ENCODE results near the gene SEC11A. TPM values are rescaled to one million over a fixed set of nuclear protein-coding genes. Genes with fewer than 3 reads are reported as not detected.

SEC11A gene
- total RNA-seq, 1 donor from 2014 or later: 205 TPM

DNA sequence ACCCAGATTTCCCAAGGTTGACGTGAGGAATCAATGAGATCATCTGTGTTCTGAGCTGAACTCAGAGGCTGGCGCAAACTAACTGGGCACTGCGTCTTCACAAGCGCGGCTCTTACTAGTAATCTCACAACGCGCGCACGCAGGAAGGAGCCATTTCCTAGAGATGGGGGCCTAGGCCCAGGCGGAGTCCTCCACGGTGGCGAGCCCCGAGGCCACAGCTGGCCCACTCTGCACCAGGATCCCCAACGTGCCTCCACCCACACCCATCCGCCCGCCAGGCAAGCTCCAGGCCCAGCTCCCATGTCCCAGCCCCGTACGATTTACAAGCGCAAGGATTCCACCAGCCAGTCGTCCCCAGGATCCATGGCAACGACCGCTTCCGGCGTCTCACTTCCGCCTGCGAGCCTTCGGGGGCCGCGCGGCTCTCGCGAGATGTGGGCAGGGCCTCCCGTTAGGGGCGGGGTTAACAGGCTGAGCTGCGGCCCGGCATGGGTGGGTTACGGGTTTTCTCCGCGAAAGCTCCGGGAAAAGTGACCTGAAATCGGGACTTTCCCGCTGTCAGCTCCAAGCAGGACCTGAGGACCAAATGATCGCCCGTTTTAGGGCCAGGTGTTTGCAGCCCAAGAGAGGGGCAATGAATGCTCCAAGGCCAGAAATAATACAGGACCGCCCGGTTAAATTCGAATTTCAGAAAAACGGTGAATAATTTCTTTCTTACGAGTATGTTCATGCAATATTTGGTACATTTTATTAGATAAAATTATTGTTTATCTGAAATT lies 61.8 kb downstream of the SEC11A start, which contains the start of gene WDR73:
WDR73 (minus strand) TSS at position 374 of the 779 bp plus-strand sequence; CDS start at position 365, 9 bp downstream.
- DNase-seq (peak; percentile 97), ATAC-seq (peak; percentile 93 to 95)
- no peaks in the 10 kb centered on the region for H3K27me3 ChIP-seq (ENCODE audit: low read depth)
- H3K36me3 ChIP-seq: peaks cover 34% of the 10 kb centered on the region
- TF ChIP-seq CTCF (IDR thresholded peaks at IDR 0.05): no peak
- intact Hi-C loops (cut with DNase I): no loop called here
- peak within 1 kb of the TSS; percentile 89 for H3K27ac ChIP-seq
- H3K4me3 ChIP-seq: peak within 1 kb of the TSS; percentile 93
- peaks cover 47% of the 10 kb centered on the region for H3K4me1 ChIP-seq
- H3K9me3 ChIP-seq: no peaks in the 10 kb centered on the region

GRCh38 chr15:84653584-84653909 lies 62.4 kb downstream of the SEC11A start:
- no peaks in the 10 kb centered on the region for H3K27me3 ChIP-seq (ENCODE audit: low read depth)
- peak in 1 of 2 donors; percentile 0 for ATAC-seq
- H3K36me3 ChIP-seq: peaks cover 40% of the 10 kb centered on the region
- no peak for DNase-seq
- TF ChIP-seq CTCF (IDR thresholded peaks at IDR 0.05): no peak
- peaks cover 52% of the 10 kb centered on the region for H3K4me1 ChIP-seq
- H3K27ac ChIP-seq: peak overlapping the region; percentile 89
- peak overlapping the region; percentile 93 for H3K4me3 ChIP-seq
- intact Hi-C loops (cut with DNase I): no loop called here
- H3K9me3 ChIP-seq: no peaks in the 10 kb centered on the region

DNA sequence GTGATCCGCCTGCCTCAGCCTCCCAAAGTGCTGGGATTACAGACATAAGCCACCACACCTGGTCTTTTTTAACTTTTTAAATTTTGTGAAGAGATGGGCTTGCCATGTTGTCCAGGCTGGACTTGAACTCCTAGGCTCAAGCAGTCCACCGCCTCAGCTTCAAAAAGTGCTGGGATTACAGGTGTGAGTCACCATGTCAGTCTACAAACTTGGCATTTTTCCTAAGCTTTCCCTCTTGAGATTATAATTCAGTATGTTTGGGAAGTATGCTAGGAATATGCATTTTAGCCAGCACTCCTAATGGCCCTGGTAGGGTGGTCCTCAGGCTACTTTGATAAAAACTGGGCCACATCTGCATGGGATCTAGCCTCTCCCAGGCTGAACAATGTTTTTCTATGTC lies 66.2 kb downstream of the SEC11A start:
- Histone ChIP-seq H3K27me3 (ENCODE audit: low read depth) (no peaks in the 10 kb centered on the region), H3K27ac (no peak overlapping the region), H3K4me1 (peaks cover 40% of the 10 kb centered on the region), H3K36me3 (peaks cover 78% of the 10 kb centered on the region), H3K9me3 (no peaks in the 10 kb centered on the region), H3K4me3 (no peak overlapping the region)
- TF ChIP-seq CTCF (IDR thresholded peaks at IDR 0.05): no peak
- intact Hi-C loops (cut with DNase I): no loop called here
- DNase-seq: no peak
- ATAC-seq: no peak

DNA sequence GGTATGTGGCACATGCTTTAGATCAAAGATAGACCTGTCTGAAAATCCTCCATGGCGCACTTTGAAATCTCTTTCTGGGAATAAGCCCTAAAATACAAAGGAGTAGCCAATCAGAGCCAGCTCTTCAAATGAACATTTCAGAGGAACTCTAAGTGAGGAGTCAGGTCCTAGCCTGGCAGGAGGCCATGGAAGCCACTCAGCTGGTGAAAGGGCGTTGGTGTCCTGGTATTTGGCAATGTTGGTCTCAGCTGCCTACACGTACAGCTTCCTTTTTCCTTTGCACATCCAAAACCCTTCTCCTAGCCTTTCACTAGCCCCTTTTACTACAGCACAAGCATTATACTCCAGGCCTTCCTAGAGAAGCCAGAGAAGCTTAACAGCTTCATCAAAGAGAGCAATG lies 67.4 kb downstream of the SEC11A start:
- H3K36me3 ChIP-seq: peaks cover 90% of the 10 kb centered on the region
- H3K9me3 ChIP-seq: no peaks in the 10 kb centered on the region
- no peak overlapping the region for H3K27ac ChIP-seq
- ATAC-seq (peak; percentile 67 to 70), DNase-seq (peak; percentile 82)
- no peak overlapping the region for H3K4me3 ChIP-seq
- H3K27me3 ChIP-seq (ENCODE audit: low read depth): no peaks in the 10 kb centered on the region
- intact Hi-C loops (cut with DNase I): no loop called here
- no peak for TF ChIP-seq CTCF (IDR thresholded peaks at IDR 0.05)
- peaks cover 35% of the 10 kb centered on the region for H3K4me1 ChIP-seq

DNA sequence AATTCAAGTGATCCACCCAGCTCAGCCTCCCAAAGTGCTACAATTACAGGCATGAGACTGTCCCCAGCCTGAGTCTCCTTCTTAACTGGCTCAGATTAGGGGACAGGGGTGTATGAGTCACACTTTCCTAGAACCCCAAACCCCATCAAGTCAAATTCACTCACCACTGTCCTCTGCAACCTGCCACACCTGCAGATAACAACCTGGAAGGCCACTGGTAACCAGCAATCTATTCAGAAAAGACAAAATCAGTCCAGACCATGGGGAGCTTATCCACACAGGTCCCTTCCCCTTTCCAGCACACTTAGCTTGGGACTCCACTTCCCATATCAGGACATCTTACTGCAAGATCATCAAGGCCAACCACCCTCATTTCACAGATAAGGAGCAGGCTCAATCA lies 68.2 kb downstream of the SEC11A start:
- TF ChIP-seq CTCF (IDR thresholded peaks at IDR 0.05): no peak
- ATAC-seq: no peak
- intact Hi-C loops (cut with DNase I): no loop called here
- Histone ChIP-seq H3K36me3 (peaks cover 98% of the 10 kb centered on the region), H3K9me3 (no peaks in the 10 kb centered on the region), H3K4me1 (peaks cover 27% of the 10 kb centered on the region), H3K27ac (no peak overlapping the region), H3K4me3 (no peak overlapping the region), H3K27me3 (ENCODE audit: low read depth) (no peaks in the 10 kb centered on the region)
- DNase-seq: no peak
